Adrenal gland (tissue), 5 donors: ENCODE measurements around the gene RRBP1.

Experiments
- CTCF ChIP-seq, 6 experiments: fragments of 450-650 bp in 4 of 6; fragments of 200-600 bp in 2 of 6; sonication (generic) in 1 of 6; IDR thresholded peaks; 1 replicate in 5 of 6; 2 replicates in 1 of 6; pipeline versions ENCODE4 v1.5.1 to v1.8.0; 2016 to 2021; ENCODE audit warnings: antibody characterized with exemption in 6 of 6, mild to moderate bottlenecking in 2 of 6, moderate library complexity in 1 of 6
- POLR2A ChIP-seq, 2 donors: fragments of 450-650 bp; IDR thresholded peaks; one replicate each; pipeline ENCODE4 v1.6.1; 2017; ENCODE audit warnings: antibody characterized with exemption in 2 of 2, mild to moderate bottlenecking in 2 of 2, moderate library complexity in 1 of 2
- donor health status: DM: no; HTN: no; CAD: no.

GRCh38 chr20:17674722-17675518 lies 7.1 kb downstream of the RRBP1 start:
- TF ChIP-seq CTCF (IDR thresholded peaks at IDR 0.05), result no peak
- no peak for TF ChIP-seq POLR2A (IDR thresholded peaks at IDR 0.05)
